ENCODE results near the gene OR5M11. TPM values are rescaled to one million over a fixed set of nuclear protein-coding genes. Genes with fewer than 3 reads are reported as not detected.

The OR5M11 gene
- polyA plus RNA-seq, 1 donor (not counting 4 experiments of a cell fraction or from before 2014, with no cell fraction given) = not detected

DNA sequence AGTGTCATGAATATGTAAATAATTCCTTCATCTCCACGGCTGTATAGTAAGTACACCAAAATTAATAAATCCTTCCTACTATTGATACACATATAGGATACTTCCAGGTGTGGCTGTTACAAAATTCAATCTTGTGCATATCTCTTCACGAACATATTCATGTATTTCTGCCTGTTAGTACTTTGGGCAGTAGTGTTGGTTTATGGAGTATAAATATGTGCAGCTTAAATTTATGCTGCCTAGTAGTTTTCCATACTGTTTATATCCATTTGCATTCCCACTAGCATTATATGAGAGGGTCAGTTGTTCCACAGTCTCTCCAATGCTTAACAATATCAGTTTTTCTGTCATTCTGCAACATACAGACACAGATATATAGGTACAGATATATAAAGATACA lies 47.9 kb downstream of the OR5M11 start:
- no peak overlapping the region for H3K4me3 ChIP-seq (ENCODE audit: control insufficient read depth in 2 of 3, extremely low read depth in 1 of 3, insufficient read depth in 2 of 3, low read depth in 1 of 3, low read length in 3 of 3)
- no peak overlapping the region for H2AFZ ChIP-seq (ENCODE audit: control insufficient read depth, low read length)
- H3K27me3 ChIP-seq (ENCODE audit: control insufficient read depth, extremely low read depth, insufficient read depth, low read length) = no peaks in the 10 kb centered on the region
- TF ChIP-seq, protein P1, sequence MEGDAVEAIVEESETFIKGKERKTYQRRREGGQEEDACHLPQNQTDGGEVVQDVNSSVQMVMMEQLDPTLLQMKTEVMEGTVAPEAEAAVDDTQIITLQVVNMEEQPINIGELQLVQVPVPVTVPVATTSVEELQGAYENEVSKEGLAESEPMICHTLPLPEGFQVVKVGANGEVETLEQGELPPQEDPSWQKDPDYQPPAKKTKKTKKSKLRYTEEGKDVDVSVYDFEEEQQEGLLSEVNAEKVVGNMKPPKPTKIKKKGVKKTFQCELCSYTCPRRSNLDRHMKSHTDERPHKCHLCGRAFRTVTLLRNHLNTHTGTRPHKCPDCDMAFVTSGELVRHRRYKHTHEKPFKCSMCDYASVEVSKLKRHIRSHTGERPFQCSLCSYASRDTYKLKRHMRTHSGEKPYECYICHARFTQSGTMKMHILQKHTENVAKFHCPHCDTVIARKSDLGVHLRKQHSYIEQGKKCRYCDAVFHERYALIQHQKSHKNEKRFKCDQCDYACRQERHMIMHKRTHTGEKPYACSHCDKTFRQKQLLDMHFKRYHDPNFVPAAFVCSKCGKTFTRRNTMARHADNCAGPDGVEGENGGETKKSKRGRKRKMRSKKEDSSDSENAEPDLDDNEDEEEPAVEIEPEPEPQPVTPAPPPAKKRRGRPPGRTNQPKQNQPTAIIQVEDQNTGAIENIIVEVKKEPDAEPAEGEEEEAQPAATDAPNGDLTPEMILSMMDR (optimal IDR thresholded peaks at IDR 0.05 in 1 of 3, IDR thresholded peaks at IDR 0.05 in 1 of 3, conservative IDR thresholded peaks at IDR 0.05 in 1 of 3; ENCODE audit: extremely low read depth in 1 of 3, insufficient read depth in 2 of 3, low read length in 3 of 3) = no peak
- TF ChIP-seq EZH2 (IDR thresholded peaks at IDR 0.05; ENCODE audit: low read length) = no peak
- H3K9ac ChIP-seq (ENCODE audit: control insufficient read depth, extremely low read depth, insufficient read depth, low read length) = no peak overlapping the region
- no peaks in the 10 kb centered on the region for H3K36me3 ChIP-seq (ENCODE audit: control insufficient read depth in 2 of 2, extremely low read depth in 1 of 2, insufficient read depth in 2 of 2, low read length in 2 of 2)
- H3K9me3 ChIP-seq (ENCODE audit: control insufficient read depth, low read depth, low read length) = no peaks in the 10 kb centered on the region
- no peaks in the 10 kb centered on the region for H3K79me2 ChIP-seq (ENCODE audit: control insufficient read depth, insufficient read depth, low read length)
- FAIRE-seq (no peak), DNase-seq (ENCODE audit: low read depth, low spot score) (no peak)
- H3K27ac ChIP-seq (ENCODE audit: control insufficient read depth, insufficient read depth, low read length) = no peak overlapping the region
- no peaks in the 10 kb centered on the region for H3K4me1 ChIP-seq (ENCODE audit: control insufficient read depth, extremely low read depth, insufficient read depth, low read length)
- H4K20me1 ChIP-seq (ENCODE audit: control insufficient read depth, extremely low read depth, insufficient read depth, low read length) = no peaks in the 10 kb centered on the region
- dilution Hi-C loops (cut with MboI; ENCODE audit: extremely low pct_ligation_motif_present, low sequenced_read_pairs) = no loop called here
- no peak overlapping the region for H3K4me2 ChIP-seq (ENCODE audit: control insufficient read depth, extremely low read depth, insufficient read depth, low read depth, low read length)
- no peaks in the 10 kb centered on the region for H3K9me1 ChIP-seq (ENCODE audit: control insufficient read depth, extremely low read depth, insufficient read depth, low read length)

Other genes starting within 250 kb of the OR5M11 start
- gene OR8K3, start 228.1 kb downstream of the OR5M11 start, polyA plus RNA-seq = not detected in 3 replicates
- not detected in 3 replicates for gene OR8K1, start 197.2 kb downstream of the OR5M11 start, polyA plus RNA-seq
- gene OR8J1, start 189.0 kb downstream of the OR5M11 start, polyA plus RNA-seq = not detected in 3 replicates
- gene OR8U1, start 167.6 kb downstream of the OR5M11 start, polyA plus RNA-seq = not detected in 3 replicates
- gene OR5AL1, start 130.6 kb downstream of the OR5M11 start, polyA plus RNA-seq = not detected in 3 replicates
- not detected in 3 replicates for gene OR5M3, start 69.9 kb downstream of the OR5M11 start, polyA plus RNA-seq
- not detected in 3 replicates for gene OR5M8, start 51.9 kb downstream of the OR5M11 start, polyA plus RNA-seq
- not detected in 3 replicates for gene OR5M10, start 34.5 kb upstream of the OR5M11 start, polyA plus RNA-seq
- gene OR5M1, start 71.6 kb upstream of the OR5M11 start, polyA plus RNA-seq = not detected in 3 replicates
- not detected in 3 replicates for gene OR5AP2, start 99.2 kb upstream of the OR5M11 start, polyA plus RNA-seq
- gene OR5AR1, start 120.4 kb upstream of the OR5M11 start, polyA plus RNA-seq = not detected in 3 replicates
- gene OR9G1, start 155.8 kb upstream of the OR5M11 start, polyA plus RNA-seq = not detected in 3 replicates
- gene OR9G4, start 205.4 kb upstream of the OR5M11 start, polyA plus RNA-seq = not detected in 3 replicates